Activated CD4-positive, alpha-beta T cell treated with anti-CD3 and anti-CD28 coated beads, Interleukin-2, amount 50 U/mL, for 4 hours (primary cell): Measurements from ENCODE around the gene CFAP99.
"Not testable (repeated sequence)": the region's sequence is repeated elsewhere in the genome, so short reads cannot be mapped to it uniquely, and the experiment has no call there.

ENCODE experiments used
- DNase-seq, 2 experiments: peaks; one replicate each; pipeline ENCODE4 v3.0.0-alpha.2; 2020

Gene CFAP99

GRCh38 chr4:2449511-2450392 lies 31.0 kb downstream of the CFAP99 start:
- DNase-seq = no peak

GRCh38 chr4:2450394-2451035 lies 31.8 kb downstream of the CFAP99 start:
- no peak for DNase-seq

GRCh38 chr4:2451036-2451520 lies 32.3 kb downstream of the CFAP99 start:
- DNase-seq = no peak

- DNase-seq = no peak
Measured at GRCh38 chr4:2451821-2452785, 33.3 kb downstream of the CFAP99 start.

GRCh38 chr4:2457481-2458295 lies 38.9 kb downstream of the CFAP99 start:
- DNase-seq = no peak

- DNase-seq = no peak
Measured at GRCh38 chr4:2458546-2459491, 40.1 kb downstream of the CFAP99 start.

- no peak for DNase-seq
Measured at GRCh38 chr4:2459589-2460349, 41.0 kb downstream of the CFAP99 start.

- DNase-seq = no peak
Measured at GRCh38 chr4:2461246-2461960, 42.6 kb downstream of the CFAP99 start.

GRCh38 chr4:2462218-2462991 lies 43.6 kb downstream of the CFAP99 start:
- DNase-seq = peak; percentile 51 to 57

- DNase-seq = no peak
Measured at GRCh38 chr4:2462992-2463762, 44.4 kb downstream of the CFAP99 start.

GRCh38 chr4:2465032-2465431 lies 46.3 kb downstream of the CFAP99 start:
- DNase-seq = no peak

- not testable (repeated sequence) for DNase-seq
Measured at GRCh38 chr4:2465544-2465943, 46.8 kb downstream of the CFAP99 start.

- peak; percentile 94 to 95 for DNase-seq
Measured at GRCh38 chr4:2468456-2469191, 49.9 kb downstream of the CFAP99 start, which contains the start of gene RNF4. TSS of gene RNF4 (plus strand) at chr4:2469106. CDS start at chr4:2490494, 21,388 bp downstream.

- peak; percentile 62 to 68 for DNase-seq
Measured at GRCh38 chr4:2469192-2469984, 50.6 kb downstream of the CFAP99 start.

- no peak for DNase-seq
Measured at GRCh38 chr4:2470791-2471190, 52.0 kb downstream of the CFAP99 start.

GRCh38 chr4:2472187-2472586 lies 53.4 kb downstream of the CFAP99 start:
- DNase-seq = no peak
